Mucosa of descending colon (tissue), 3 donors: Measurements from ENCODE around the gene IST1. TPM values are rescaled to one million over a fixed set of nuclear protein-coding genes. Genes with fewer than 3 reads are reported as not detected.

Experiments
- ATAC-seq: fragments of 200-7000 bp; cut with Tn5 transposase; one replicate; pipeline ENCODE4 v1.9.1; 2020; ENCODE audit warnings: mild to moderate bottlenecking, moderate library complexity
- DNase-seq, 3 donors: peaks; one replicate each; pipeline ENCODE4 v3.0.0-alpha.2; 2020
- H3K36me3 ChIP-seq: fragments of 200-600 bp; one replicate; pipeline ENCODE4 v1.8.0; 2021; ENCODE audit warnings: low read depth, mild to moderate bottlenecking
- H3K4me1 ChIP-seq: fragments of 200-600 bp; one replicate; pipeline ENCODE4 v1.8.0; 2021; ENCODE audit warnings: low read depth, mild to moderate bottlenecking
- H3K4me3 ChIP-seq: fragments of 200-600 bp; one replicate; pipeline ENCODE4 v1.8.0; 2021; ENCODE audit warnings: mild to moderate bottlenecking
- H3K9me3 ChIP-seq: fragments of 200-600 bp; one replicate; pipeline ENCODE4 v1.8.0; 2021; ENCODE audit warnings: mild to moderate bottlenecking
- intact Hi-C, 2 donors: fragments of 100-400 bp; cut with DNase I in 1 of 2; cut with micrococcal nuclease in 1 of 2; formaldehyde crosslinking; loops; one replicate each; pipeline versions ENCODE4 v1.11.0 to v1.11.1; 2022; cut with DNase I, micrococcal nuclease
- total RNA-seq, 3 donors: library from RNA; stranded (reverse); fragmentation: NEBNext Ultra II Directional in 2 of 3; extraction: Animal tissue kit (Norgen Biotek cat#: 25700) in 2 of 3; gene quantifications; one replicate each; pipeline versions ENCODE4 v1.2.1 to v1.2.4, GENCODE V29; 2021 to 2023
- TF ChIP-seq, protein P1 (sequence below): fragments of 200-600 bp; IDR thresholded peaks from one replicate; pipeline ENCODE4 v1.8.0; 2022; ENCODE audit warnings: antibody characterized with exemption, mild to moderate bottlenecking
- donor health status: DM: no; HTN: no; CAD: no; lungs with moderate emphysema.
- donor health status: DM: no; HTN: no; CAD: no.
- donor health status: DM: no; HTN: yes; CAD: no.

Gene IST1
- total RNA-seq, 3 donors from 2014 or later: 223 to 278 (median 228) TPM

- TF ChIP-seq, protein P1, sequence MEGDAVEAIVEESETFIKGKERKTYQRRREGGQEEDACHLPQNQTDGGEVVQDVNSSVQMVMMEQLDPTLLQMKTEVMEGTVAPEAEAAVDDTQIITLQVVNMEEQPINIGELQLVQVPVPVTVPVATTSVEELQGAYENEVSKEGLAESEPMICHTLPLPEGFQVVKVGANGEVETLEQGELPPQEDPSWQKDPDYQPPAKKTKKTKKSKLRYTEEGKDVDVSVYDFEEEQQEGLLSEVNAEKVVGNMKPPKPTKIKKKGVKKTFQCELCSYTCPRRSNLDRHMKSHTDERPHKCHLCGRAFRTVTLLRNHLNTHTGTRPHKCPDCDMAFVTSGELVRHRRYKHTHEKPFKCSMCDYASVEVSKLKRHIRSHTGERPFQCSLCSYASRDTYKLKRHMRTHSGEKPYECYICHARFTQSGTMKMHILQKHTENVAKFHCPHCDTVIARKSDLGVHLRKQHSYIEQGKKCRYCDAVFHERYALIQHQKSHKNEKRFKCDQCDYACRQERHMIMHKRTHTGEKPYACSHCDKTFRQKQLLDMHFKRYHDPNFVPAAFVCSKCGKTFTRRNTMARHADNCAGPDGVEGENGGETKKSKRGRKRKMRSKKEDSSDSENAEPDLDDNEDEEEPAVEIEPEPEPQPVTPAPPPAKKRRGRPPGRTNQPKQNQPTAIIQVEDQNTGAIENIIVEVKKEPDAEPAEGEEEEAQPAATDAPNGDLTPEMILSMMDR: no peak
- DNase-seq (no peak), ATAC-seq (no peak)
These were observed 20.0 kb downstream of the IST1 start for GRCh38 chr16:71915350-71915749.

DNA sequence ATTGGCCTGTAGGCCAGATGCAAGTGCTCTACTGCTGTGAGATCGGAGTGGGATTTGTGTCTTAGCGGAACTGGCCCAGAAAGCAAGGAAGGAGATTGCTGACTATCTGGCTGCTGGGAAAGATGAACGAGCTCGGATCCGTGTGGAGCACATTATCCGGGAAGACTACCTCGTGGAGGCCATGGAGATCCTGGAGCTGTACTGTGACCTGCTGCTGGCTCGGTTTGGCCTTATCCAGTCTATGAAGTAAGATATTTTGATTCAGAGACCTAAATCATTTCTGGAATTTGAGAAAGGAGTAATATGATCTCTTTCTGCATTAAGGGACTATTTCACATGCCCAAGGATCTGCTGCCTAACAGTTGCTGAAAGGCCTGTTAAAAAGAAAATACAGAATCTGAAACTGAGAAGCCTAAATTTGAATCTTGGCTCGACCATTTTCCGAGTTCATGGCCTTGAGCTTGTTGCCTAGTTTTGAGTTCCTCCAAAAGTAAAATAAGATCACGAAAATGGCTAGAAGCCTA is 21.1 kb downstream of the IST1 start:
- peaks cover 17% of the 10 kb centered on the region for H3K36me3 ChIP-seq
- no peaks in the 10 kb centered on the region for H3K9me3 ChIP-seq
- DNase-seq: no peak
- peaks cover 2% of the 10 kb centered on the region for H3K4me1 ChIP-seq
- no peak overlapping the region for H3K4me3 ChIP-seq
- intact Hi-C loops: no loop called here
- ATAC-seq: no peak
- TF ChIP-seq, protein P1: no peak

More at GRCh38 chr16:71915350-71915749, 20.0 kb downstream of the IST1 start:
- intact Hi-C loops: no loop called here
- Histone ChIP-seq H3K9me3 (no peaks in the 10 kb centered on the region), H3K36me3 (peaks cover 9% of the 10 kb centered on the region), H3K4me1 (peaks cover 11% of the 10 kb centered on the region), H3K4me3 (no peak overlapping the region)

GRCh38 chr16:71917900-71918299 is 22.6 kb downstream of the IST1 start:
- DNase-seq (no peak), ATAC-seq (no peak)
- intact Hi-C loops: no loop called here
- H3K9me3 ChIP-seq: no peaks in the 10 kb centered on the region
- H3K4me1 ChIP-seq: peaks cover 2% of the 10 kb centered on the region
- peaks cover 27% of the 10 kb centered on the region for H3K36me3 ChIP-seq
- TF ChIP-seq, protein P1: no peak
- no peak overlapping the region for H3K4me3 ChIP-seq

DNA sequence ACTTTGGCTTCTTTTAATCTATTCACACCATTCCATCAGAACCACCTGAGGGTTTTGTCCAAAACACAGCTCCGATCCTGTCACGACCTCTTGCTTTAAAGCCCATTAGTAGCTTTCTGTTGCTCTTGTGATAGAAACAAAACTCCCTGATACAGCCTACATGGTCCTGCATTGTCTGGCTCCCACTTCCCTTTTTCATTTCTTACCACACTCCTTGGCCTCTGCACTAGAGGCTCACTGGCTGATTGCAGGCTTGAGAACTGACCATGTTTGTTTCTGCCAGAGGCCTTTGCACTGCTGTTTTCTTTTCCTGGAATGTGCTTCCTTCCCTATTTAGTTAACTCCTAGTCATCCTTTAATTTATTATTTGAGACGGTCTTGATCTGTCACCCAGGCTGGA is 23.7 kb downstream of the IST1 start:
- DNase-seq (peak in 1 of 3 donors; percentile 33), ATAC-seq (peak; percentile 48)
- Histone ChIP-seq H3K4me3 (no peak overlapping the region), H3K4me1 (peaks cover 2% of the 10 kb centered on the region), H3K9me3 (no peaks in the 10 kb centered on the region), H3K36me3 (peaks cover 29% of the 10 kb centered on the region)
- TF ChIP-seq, protein P1: no peak
- intact Hi-C loops: no loop called here

GRCh38 chr16:71920658-71921057 is 25.3 kb downstream of the IST1 start:
- H3K36me3 ChIP-seq: peaks cover 29% of the 10 kb centered on the region
- ATAC-seq (no peak), DNase-seq (no peak)
- TF ChIP-seq, protein P1: no peak
- H3K4me1 ChIP-seq: peaks cover 2% of the 10 kb centered on the region
- H3K9me3 ChIP-seq: no peaks in the 10 kb centered on the region
- H3K4me3 ChIP-seq: no peak overlapping the region
- intact Hi-C loops: no loop called here
